Esophagus (tissue), 2 donors: ENCODE data around the gene APMAP. TPM values are rescaled to one million over a fixed set of nuclear protein-coding genes. Genes with fewer than 3 reads are reported as not detected.

Experiments
- H3K27ac ChIP-seq, 2 donors: one replicate each; pipeline ENCODE4 v1.5.1; 2013; ENCODE audit warnings: low read depth in 2 of 2, mild to moderate bottlenecking in 2 of 2, inconsistent platforms in 1 of 2, low read length in 1 of 2, moderate library complexity in 1 of 2
- H3K27me3 ChIP-seq, 2 donors: one replicate each; pipeline ENCODE4 v1.6.1; 2013; ENCODE audit warnings: low read length in 2 of 2, control low read depth in 1 of 2, mild to moderate bottlenecking in 1 of 2; ENCODE audit not compliant: insufficient read depth in 2 of 2, control insufficient read depth in 1 of 2
- H3K36me3 ChIP-seq, 2 donors: one replicate each; pipeline ENCODE4 v1.6.1; 2013; ENCODE audit warnings: low read length in 1 of 2; ENCODE audit not compliant: control insufficient read depth in 2 of 2, insufficient read depth in 2 of 2
- H3K4me1 ChIP-seq, 2 donors: one replicate each; pipeline ENCODE4 v1.6.1; 2013; ENCODE audit warnings: low read length in 1 of 2; ENCODE audit not compliant: control insufficient read depth in 2 of 2, insufficient read depth in 2 of 2
- H3K4me3 ChIP-seq, 2 donors: one replicate each; pipeline ENCODE4 v1.5.1; 2013; ENCODE audit warnings: low read length in 2 of 2, mild to moderate bottlenecking in 2 of 2, low read depth in 1 of 2, moderate library complexity in 1 of 2
- H3K9me3 ChIP-seq, 2 donors: one replicate each; pipeline ENCODE4 v1.6.1; 2013; ENCODE audit warnings: mild to moderate bottlenecking in 2 of 2, low read depth in 1 of 2, low read length in 1 of 2, moderate library complexity in 1 of 2; ENCODE audit not compliant: control insufficient read depth in 2 of 2, insufficient read depth in 1 of 2
- WGBS, 2 donors: extraction: QIAGEN DNeasy Blood & Tissue Kit; methylation state at CpG; one replicate each; pipeline ENCODE4 v1.1.7; 2013; 5-methylcytosine and 5-hydroxymethylcytosine counted together
- polyA plus RNA-seq, 2 donors: library from polyadenylated mRNA; stranded (reverse); fragments of 200-250 nt; gene quantifications; one replicate each; pipeline ENCODE4 v1.2.3, GENCODE V29; 2013
- donor health status: healthy with polysubstance abuse.
- donor health status: Bipolar disorder and iron deficiency.

The APMAP gene
- polyA plus RNA-seq, 2 donors = 9.6 to 20.5 TPM

DNA sequence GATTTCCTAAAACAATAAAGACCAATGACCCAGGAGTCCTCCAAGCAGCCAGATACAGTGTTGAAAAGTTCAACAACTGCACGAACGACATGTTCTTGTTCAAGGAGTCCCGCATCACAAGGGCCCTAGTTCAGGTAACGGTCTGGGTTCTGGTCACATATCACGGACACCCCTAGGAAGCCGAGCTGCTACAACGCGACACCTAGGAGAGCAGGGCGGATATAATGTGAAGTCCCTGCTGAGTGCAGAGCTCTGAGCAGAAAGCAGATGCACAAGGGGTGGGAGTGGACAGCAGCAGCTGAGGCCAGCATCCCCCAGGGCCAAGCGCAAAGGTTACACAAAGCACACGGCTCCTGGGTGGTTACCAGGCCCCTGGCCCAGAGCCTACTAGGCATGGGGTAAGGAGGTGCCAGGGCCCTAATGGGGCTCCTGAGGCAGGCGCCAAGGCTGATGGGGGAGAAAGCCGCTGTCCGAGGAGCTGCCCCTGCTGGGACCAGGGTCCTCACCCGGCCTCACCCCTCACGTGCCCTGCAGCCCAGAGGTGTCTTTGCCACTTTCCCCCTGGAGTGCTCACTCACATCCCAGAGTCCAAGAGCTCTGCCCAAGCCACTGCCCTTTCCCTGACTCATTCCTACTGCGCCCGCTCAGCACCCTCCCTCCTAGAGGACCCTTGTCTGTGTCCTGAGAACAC is 35.1 kb downstream of the APMAP start:
- H3K36me3 ChIP-seq = peaks cover 0 to 23% of the 10 kb centered on the region in 2 donors
- H3K4me3 ChIP-seq = no peak overlapping the region
- peaks cover 0 to 2% of the 10 kb centered on the region in 2 donors for H3K4me1 ChIP-seq
- no peaks in the 10 kb centered on the region for H3K27me3 ChIP-seq
- no peaks in the 10 kb centered on the region for H3K9me3 ChIP-seq
- no peak overlapping the region for H3K27ac ChIP-seq
- WGBS, 2 donors = 93 to 94% methylated on average over 18 of the region's 18 CpGs

DNA sequence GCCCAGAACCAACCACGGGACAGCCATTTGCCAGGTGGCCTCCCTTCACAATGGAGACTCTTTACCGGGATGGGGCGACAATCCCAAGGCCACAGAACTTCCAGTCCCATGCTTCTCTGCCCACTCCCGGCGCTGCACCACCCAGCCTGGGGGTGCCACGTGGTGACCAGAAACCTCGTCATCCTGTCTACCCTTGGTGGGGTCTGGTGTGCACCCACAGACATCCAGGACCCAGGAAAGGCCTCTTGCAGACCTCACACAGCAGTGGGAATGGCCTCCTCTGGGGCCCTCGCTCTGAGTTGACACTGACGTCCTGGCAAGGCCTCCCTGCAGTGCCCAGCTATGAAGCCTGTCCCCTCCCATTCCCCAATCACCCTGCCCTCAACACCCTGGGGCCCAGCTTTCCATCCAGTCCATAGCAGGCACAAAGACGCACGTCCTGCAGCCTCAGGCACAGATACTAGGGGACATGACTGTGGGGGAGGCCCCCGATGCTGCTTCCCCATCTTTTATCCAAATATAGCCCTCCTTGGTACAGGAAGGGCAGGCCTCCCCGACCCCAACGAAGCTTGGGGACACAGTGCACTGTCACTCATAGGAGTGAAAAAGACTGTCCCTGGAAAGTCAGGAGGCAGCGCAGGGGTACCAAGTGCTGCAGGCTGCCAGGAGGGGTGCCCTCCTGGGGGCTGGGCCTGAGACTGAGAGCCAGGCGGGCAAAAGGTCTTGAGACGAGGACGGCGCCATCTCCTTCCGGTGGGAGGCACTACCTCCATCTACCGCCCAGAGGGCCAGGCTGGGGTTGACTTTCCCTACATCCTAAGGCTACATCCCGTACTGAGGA is 36.3 kb downstream of the APMAP start:
- Histone ChIP-seq H3K36me3 (peaks cover 0 to 23% of the 10 kb centered on the region in 2 donors), H3K27ac (no peak overlapping the region), H3K27me3 (no peaks in the 10 kb centered on the region), H3K9me3 (no peaks in the 10 kb centered on the region), H3K4me1 (peaks cover 0 to 2% of the 10 kb centered on the region in 2 donors), H3K4me3 (no peak overlapping the region)
- 93 to 94% methylated on average over 22 of the region's 22 CpGs for WGBS, 2 donors

GRCh38 chr20:24955045-24955444 is 37.5 kb downstream of the APMAP start:
- no peak overlapping the region for H3K4me3 ChIP-seq
- H3K4me1 ChIP-seq = peaks cover 2 to 3% of the 10 kb centered on the region in 2 donors
- peaks cover 0 to 22% of the 10 kb centered on the region in 2 donors for H3K36me3 ChIP-seq
- H3K27me3 ChIP-seq = no peaks in the 10 kb centered on the region
- WGBS, 2 donors = 63 to 70% methylated on average over 3 of the region's 3 CpGs
- no peak overlapping the region for H3K27ac ChIP-seq
- no peaks in the 10 kb centered on the region for H3K9me3 ChIP-seq

- H3K4me1 ChIP-seq = peaks cover 2 to 3% of the 10 kb centered on the region in 2 donors
- H3K4me3 ChIP-seq = no peak overlapping the region
- H3K27ac ChIP-seq = no peak overlapping the region
- whole genome bisulfite sequencing, 2 donors = 83 to 84% methylated on average over 2 of the region's 2 CpGs
- H3K36me3 ChIP-seq = peaks cover 0 to 17% of the 10 kb centered on the region in 2 donors
- H3K27me3 ChIP-seq = no peaks in the 10 kb centered on the region
- H3K9me3 ChIP-seq = no peaks in the 10 kb centered on the region
These were observed 38.0 kb downstream of the APMAP start for GRCh38 chr20:24954566-24954965.

- Histone ChIP-seq H3K9me3 (no peaks in the 10 kb centered on the region), H3K4me1 (peaks cover 2 to 3% of the 10 kb centered on the region in 2 donors), H3K4me3 (no peak overlapping the region), H3K36me3 (peaks cover 0 to 16% of the 10 kb centered on the region in 2 donors), H3K27ac (no peak overlapping the region), H3K27me3 (no peaks in the 10 kb centered on the region)
- 76% methylated on average over 8 of the region's 8 CpGs for WGBS, 2 donors
These were observed 38.4 kb downstream of the APMAP start for GRCh38 chr20:24954151-24954550.

GRCh38 chr20:24953621-24954133 is 38.9 kb downstream of the APMAP start:
- Histone ChIP-seq H3K9me3 (no peaks in the 10 kb centered on the region), H3K36me3 (peaks cover 0 to 12% of the 10 kb centered on the region in 2 donors), H3K27ac (no peak overlapping the region), H3K4me1 (peaks cover 2 to 3% of the 10 kb centered on the region in 2 donors), H3K4me3 (no peak overlapping the region), H3K27me3 (no peaks in the 10 kb centered on the region)
- WGBS, 2 donors = 78 to 84% methylated on average over 16 of the region's 16 CpGs

GRCh38 chr20:24953209-24953575 is 39.4 kb downstream of the APMAP start:
- H3K4me1 ChIP-seq = peaks cover 2 to 3% of the 10 kb centered on the region in 2 donors
- H3K27ac ChIP-seq = no peak overlapping the region
- H3K4me3 ChIP-seq = no peak overlapping the region
- H3K36me3 ChIP-seq = peaks cover 0 to 12% of the 10 kb centered on the region in 2 donors
- no peaks in the 10 kb centered on the region for H3K27me3 ChIP-seq
- WGBS, 2 donors = 59 to 61% methylated on average over 8 of the region's 8 CpGs
- no peaks in the 10 kb centered on the region for H3K9me3 ChIP-seq

GRCh38 chr20:24952376-24953208 is 40.0 kb downstream of the APMAP start:
- Histone ChIP-seq H3K4me3 (no peak overlapping the region), H3K9me3 (no peaks in the 10 kb centered on the region), H3K36me3 (peaks cover 0 to 8% of the 10 kb centered on the region in 2 donors), H3K27ac (no peak overlapping the region), H3K4me1 (peaks cover 2 to 3% of the 10 kb centered on the region in 2 donors), H3K27me3 (no peaks in the 10 kb centered on the region)
- WGBS, 2 donors = 71 to 75% methylated on average over 12 of the region's 12 CpGs

- Histone ChIP-seq H3K27ac (no peak overlapping the region), H3K9me3 (no peaks in the 10 kb centered on the region), H3K36me3 (peaks cover 0 to 8% of the 10 kb centered on the region in 2 donors), H3K4me3 (no peak overlapping the region), H3K4me1 (peaks cover 2 to 3% of the 10 kb centered on the region in 2 donors), H3K27me3 (no peaks in the 10 kb centered on the region)
- WGBS, 2 donors = 59% methylated on average over 11 of the region's 11 CpGs
These were observed 40.9 kb downstream of the APMAP start for GRCh38 chr20:24951536-24952083.
